GM18508 (cell line): Measurements from ENCODE around the gene AGBL1.

Experiments used
- ATAC-seq: cut with Tn5 transposase; IDR thresholded peaks from one replicate; pipeline ENCODE4 v1.9.1; 2021; ENCODE audit warnings: moderate number of reproducible peaks; ENCODE audit not compliant: insufficient read depth, unreplicated experiment

The AGBL1 gene

GRCh38 chr15:86879250-86880229 lies 799.9 kb downstream of the AGBL1 start:
- no peak for ATAC-seq

- no peak for ATAC-seq
These were observed 805.9 kb downstream of the AGBL1 start for GRCh38 chr15:86885616-86886015.

GRCh38 chr15:86892774-86893449 lies 813.2 kb downstream of the AGBL1 start:
- ATAC-seq, result no peak

- ATAC-seq, result no peak
These were observed 814.6 kb downstream of the AGBL1 start for GRCh38 chr15:86894269-86894668.

GRCh38 chr15:86903642-86904421 lies 824.2 kb downstream of the AGBL1 start:
- ATAC-seq, result no peak

- no peak for ATAC-seq
These were observed 826.1 kb downstream of the AGBL1 start for GRCh38 chr15:86905625-86906256.

GRCh38 chr15:86906376-86906775 lies 826.7 kb downstream of the AGBL1 start:
- ATAC-seq, result no peak

- no peak for ATAC-seq
These were observed 831.4 kb downstream of the AGBL1 start for GRCh38 chr15:86911022-86911421.

- no peak for ATAC-seq
These were observed 833.0 kb downstream of the AGBL1 start for GRCh38 chr15:86912661-86913060.

- no peak for ATAC-seq
These were observed 836.2 kb downstream of the AGBL1 start for GRCh38 chr15:86915811-86916331.

- ATAC-seq, result no peak
These were observed 837.1 kb downstream of the AGBL1 start for GRCh38 chr15:86916671-86917360.

GRCh38 chr15:86917361-86917671 lies 837.6 kb downstream of the AGBL1 start:
- ATAC-seq, result no peak

GRCh38 chr15:86919581-86919980 lies 839.9 kb downstream of the AGBL1 start:
- ATAC-seq, result no peak

GRCh38 chr15:86929461-86929860 lies 849.8 kb downstream of the AGBL1 start:
- no peak for ATAC-seq

- no peak for ATAC-seq
These were observed 852.8 kb downstream of the AGBL1 start for GRCh38 chr15:86932456-86932855.

- ATAC-seq, result no peak
These were observed 856.2 kb downstream of the AGBL1 start for GRCh38 chr15:86935841-86936240.

GRCh38 chr15:86942285-86942684 lies 862.6 kb downstream of the AGBL1 start:
- no peak for ATAC-seq

GRCh38 chr15:86948719-86949118 lies 869.0 kb downstream of the AGBL1 start:
- no peak for ATAC-seq

GRCh38 chr15:86959254-86959653 lies 879.6 kb downstream of the AGBL1 start:
- no peak for ATAC-seq

- ATAC-seq, result no peak
These were observed 882.0 kb downstream of the AGBL1 start for GRCh38 chr15:86961669-86962068.
